Mesenchymal stem cell (in vitro differentiated cells and primary cell): ENCODE results near the gene DOCK10.
A peak's percentile ranks its signal among the peaks of the same experiment; 100 is the strongest.

Experiments
- DNase-seq: peaks from one replicate; pipeline ENCODE4 v3.0.0-alpha.2; 2013
- H2AFZ ChIP-seq: one replicate; pipeline ENCODE4 v1.6.1; 2013; ENCODE audit warnings: low read depth, mild to moderate bottlenecking, control low read depth, inconsistent platforms, low read length, moderate library complexity
- H2AK5ac ChIP-seq: 2 replicates; pipeline ENCODE4 v1.6.1; 2013; ENCODE audit warnings: low read length, moderate library complexity, mild to moderate bottlenecking, inconsistent platforms; ENCODE audit not compliant: severe bottlenecking
- H2BK120ac ChIP-seq: one replicate; pipeline ENCODE4 v1.6.1; 2013; ENCODE audit warnings: low read depth, mild to moderate bottlenecking, inconsistent platforms, low read length, moderate library complexity
- H2BK12ac ChIP-seq, 2 experiments: one replicate each; pipeline ENCODE4 v1.6.1; 2013; ENCODE audit warnings: inconsistent platforms in 2 of 2, low read length in 2 of 2, mild to moderate bottlenecking in 2 of 2, moderate library complexity in 2 of 2, control low read depth in 1 of 2
- H2BK15ac ChIP-seq: one replicate; pipeline ENCODE4 v1.6.1; 2013; ENCODE audit warnings: mild to moderate bottlenecking, low read depth, inconsistent platforms; ENCODE audit not compliant: poor library complexity, severe bottlenecking
- H2BK5ac ChIP-seq: 2 replicates; pipeline ENCODE4 v1.6.1; 2013; ENCODE audit warnings: low read depth, mild to moderate bottlenecking, low read length, control low read depth, inconsistent platforms; ENCODE audit not compliant: poor library complexity, severe bottlenecking
- H3K14ac ChIP-seq, 2 experiments: one replicate each; pipeline ENCODE4 v1.6.1; 2013; ENCODE audit warnings: inconsistent platforms in 2 of 2, low read length in 2 of 2, control low read depth in 1 of 2, mild to moderate bottlenecking in 1 of 2, moderate library complexity in 1 of 2
- H3K18ac ChIP-seq, 2 experiments: one replicate each; pipeline ENCODE4 v1.6.1; 2013; ENCODE audit warnings: inconsistent platforms in 2 of 2, low read length in 2 of 2, control low read depth in 1 of 2, low read depth in 1 of 2, mild to moderate bottlenecking in 1 of 2
- H3K23ac ChIP-seq, 2 experiments: one replicate each; pipeline ENCODE4 v1.6.1; 2013; ENCODE audit warnings: inconsistent platforms in 2 of 2, low read length in 2 of 2, mild to moderate bottlenecking in 2 of 2, moderate library complexity in 2 of 2, control low read depth in 1 of 2
- H3K27ac ChIP-seq: 2 replicates; pipeline ENCODE4 v1.5.1; 2013; ENCODE audit warnings: mild to moderate bottlenecking, moderate library complexity, low read length, control low read depth, inconsistent platforms; ENCODE audit not compliant: poor library complexity, severe bottlenecking
- H3K27me3 ChIP-seq, 2 experiments: 2 replicates each; pipeline versions ENCODE4 v1.6.1 to v1.7.0; 2013; ENCODE audit warnings: low read length in 2 of 2, mild to moderate bottlenecking in 2 of 2, moderate library complexity in 2 of 2, control low read depth in 1 of 2, inconsistent platforms in 1 of 2; ENCODE audit not compliant: control insufficient read depth in 1 of 2, insufficient read depth in 1 of 2
- H3K36me3 ChIP-seq, 2 experiments: 2 replicates each; pipeline versions ENCODE4 v1.6.1 to v1.7.0; 2013; ENCODE audit warnings: low read length in 2 of 2, control low read depth in 1 of 2, inconsistent platforms in 1 of 2, low read depth in 1 of 2, mild to moderate bottlenecking in 1 of 2; ENCODE audit not compliant: insufficient read depth in 2 of 2, control insufficient read depth in 1 of 2
- H3K4ac ChIP-seq, 2 experiments: one replicate each; pipeline ENCODE4 v1.6.1; 2013; ENCODE audit warnings: inconsistent platforms in 2 of 2, low read length in 2 of 2, mild to moderate bottlenecking in 2 of 2, moderate library complexity in 2 of 2, control low read depth in 1 of 2, low read depth in 1 of 2
- H3K4me1 ChIP-seq: 2 replicates; pipeline ENCODE4 v1.6.1; 2013; ENCODE audit warnings: low read depth, low read length, control low read depth; ENCODE audit not compliant: control insufficient read depth, insufficient read depth
- H3K4me2 ChIP-seq: 2 replicates; pipeline ENCODE4 v1.6.1; 2013; ENCODE audit warnings: low read length, mild to moderate bottlenecking, inconsistent platforms; ENCODE audit not compliant: poor library complexity, severe bottlenecking
- H3K4me3 ChIP-seq, 2 experiments: 2 replicates each; pipeline versions ENCODE4 v1.5.1 to v1.7.0; 2013; ENCODE audit warnings: low read length in 2 of 2, mild to moderate bottlenecking in 2 of 2, control low read depth in 1 of 2, low read depth in 1 of 2; ENCODE audit not compliant: insufficient read depth in 1 of 2
- H3K79me1 ChIP-seq: replicated peaks from 2 replicates; pipeline ENCODE4 v1.6.1; 2013; ENCODE audit warnings: mild to moderate bottlenecking, control low read depth, low read length, inconsistent platforms; ENCODE audit not compliant: poor library complexity, severe bottlenecking
- H3K9ac ChIP-seq: 2 replicates; pipeline ENCODE4 v1.7.0; 2013; ENCODE audit warnings: mild to moderate bottlenecking, low read length, moderate library complexity
- H3K9me3 ChIP-seq: 2 replicates; pipeline ENCODE4 v1.7.0; 2013; ENCODE audit warnings: mild to moderate bottlenecking, low read length; ENCODE audit not compliant: control insufficient read depth
- H4K8ac ChIP-seq: one replicate; pipeline ENCODE4 v1.6.1; 2013; ENCODE audit warnings: inconsistent platforms, mild to moderate bottlenecking, low read length, moderate library complexity
- H4K91ac ChIP-seq: one replicate; pipeline ENCODE4 v1.6.1; 2013; ENCODE audit warnings: mild to moderate bottlenecking, low read length, inconsistent platforms
- WGBS: methylation state at CpG from one replicate; pipeline ENCODE4 v1.1.7; 2013; ENCODE audit warnings: mixed read lengths; 5-methylcytosine and 5-hydroxymethylcytosine counted together

The DOCK10 gene

GRCh38 chr2:224831530-224831929 is 210.7 kb downstream of the DOCK10 start:
- H3K4ac ChIP-seq = no peak overlapping the region
- H3K4me1 ChIP-seq = no peaks in the 10 kb centered on the region
- DNase-seq = no peak
- H3K14ac ChIP-seq = no peak overlapping the region
- no peak overlapping the region for H3K27ac ChIP-seq
- H3K27me3 ChIP-seq = no peaks in the 10 kb centered on the region
- no peak overlapping the region for H2BK5ac ChIP-seq
- H3K9me3 ChIP-seq = no peaks in the 10 kb centered on the region
- no peak overlapping the region for H4K91ac ChIP-seq
- H3K9ac ChIP-seq = no peak overlapping the region
- H3K36me3 ChIP-seq = peaks cover 24 to 92% of the 10 kb centered on the region in 2 experiments
- H3K23ac ChIP-seq = no peak overlapping the region
- H2AFZ ChIP-seq = no peak overlapping the region
- H3K18ac ChIP-seq = no peak overlapping the region
- H2AK5ac ChIP-seq = no peak overlapping the region
- peaks cover 2% of the 10 kb centered on the region for H3K79me1 ChIP-seq
- H3K4me3 ChIP-seq = no peak overlapping the region
- H2BK120ac ChIP-seq = no peak overlapping the region
- no peak overlapping the region for H4K8ac ChIP-seq
- no peak overlapping the region for H3K4me2 ChIP-seq
- 98% methylated on average over 2 of the region's 2 CpGs for WGBS
- H2BK15ac ChIP-seq = no peak overlapping the region
- H2BK12ac ChIP-seq = no peak overlapping the region

GRCh38 chr2:224820283-224820991 is 221.8 kb downstream of the DOCK10 start:
- no peak overlapping the region for H2BK15ac ChIP-seq
- H3K4ac ChIP-seq = no peak overlapping the region
- WGBS = 84% methylated on average over 6 of the region's 7 CpGs
- H3K79me1 ChIP-seq = peaks cover 1% of the 10 kb centered on the region
- peaks cover 1% of the 10 kb centered on the region for H3K4me1 ChIP-seq
- H2AFZ ChIP-seq = no peak overlapping the region
- H3K9ac ChIP-seq = no peak overlapping the region
- no peak overlapping the region for H4K91ac ChIP-seq
- no peak overlapping the region for H3K27ac ChIP-seq
- H2BK5ac ChIP-seq = no peak overlapping the region
- no peak overlapping the region for H3K4me3 ChIP-seq
- no peak overlapping the region for H2BK12ac ChIP-seq
- no peaks in the 10 kb centered on the region for H3K9me3 ChIP-seq
- H4K8ac ChIP-seq = no peak overlapping the region
- no peak overlapping the region for H2AK5ac ChIP-seq
- H3K23ac ChIP-seq = no peak overlapping the region
- H3K36me3 ChIP-seq = peaks cover 6 to 71% of the 10 kb centered on the region in 2 experiments
- no peak overlapping the region for H3K18ac ChIP-seq
- H3K14ac ChIP-seq = no peak overlapping the region
- no peak overlapping the region for H2BK120ac ChIP-seq
- peak; percentile 15 for DNase-seq
- H3K4me2 ChIP-seq = no peak overlapping the region
- H3K27me3 ChIP-seq = no peaks in the 10 kb centered on the region

GRCh38 chr2:224819075-224819474 is 223.2 kb downstream of the DOCK10 start:
- Histone ChIP-seq H3K27ac (no peak overlapping the region), H3K4ac (no peak overlapping the region), H4K8ac (peak overlapping the region; percentile 5), H2AK5ac (no peak overlapping the region), H4K91ac (no peak overlapping the region), H3K36me3 (peaks cover 8 to 75% of the 10 kb centered on the region in 2 experiments), H2BK12ac (no peak overlapping the region), H3K4me3 (no peak overlapping the region), H3K23ac (no peak overlapping the region), H3K18ac (no peak overlapping the region), H3K9me3 (no peaks in the 10 kb centered on the region), H3K4me1 (peaks cover 1% of the 10 kb centered on the region), H2AFZ (no peak overlapping the region), H3K79me1 (peaks cover 1% of the 10 kb centered on the region), H3K14ac (no peak overlapping the region), H3K9ac (no peak overlapping the region), H2BK5ac (no peak overlapping the region), H3K27me3 (no peaks in the 10 kb centered on the region), H2BK15ac (no peak overlapping the region), H2BK120ac (no peak overlapping the region), H3K4me2 (no peak overlapping the region)
- DNase-seq = no peak
- 80% methylated on average over 2 of the region's 2 CpGs for WGBS

DNA sequence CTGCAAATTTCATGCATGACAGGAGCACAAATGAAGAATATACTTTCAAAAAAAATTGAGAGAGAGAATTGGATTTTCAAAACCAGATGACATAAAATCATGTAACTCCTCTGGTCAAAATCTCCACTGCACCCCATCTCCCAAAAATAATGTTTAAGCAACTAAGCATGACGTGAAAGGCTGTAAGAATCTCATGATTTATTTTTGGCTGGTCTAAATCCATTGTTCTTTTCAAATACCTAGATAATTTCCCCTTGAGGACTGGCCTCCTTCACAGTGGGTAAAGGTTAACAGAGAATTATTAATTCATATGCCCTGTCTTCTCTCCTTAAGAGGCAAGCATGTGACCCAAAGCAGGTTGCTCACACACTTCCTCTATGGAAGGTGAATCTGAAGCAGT is 224.6 kb downstream of the DOCK10 start:
- no peak for DNase-seq
- Histone ChIP-seq H3K4me3 (no peak overlapping the region), H3K4me2 (no peak overlapping the region), H3K4ac (peak overlapping the region in 1 of 2 experiments; percentile 1), H2BK12ac (peak overlapping the region in 1 of 2 experiments; percentile 14), H4K8ac (no peak overlapping the region), H3K9me3 (no peaks in the 10 kb centered on the region), H3K27me3 (no peaks in the 10 kb centered on the region), H2AFZ (no peak overlapping the region), H3K14ac (no peak overlapping the region), H2BK5ac (no peak overlapping the region), H2BK15ac (no peak overlapping the region), H3K36me3 (peaks cover 12 to 78% of the 10 kb centered on the region in 2 experiments), H3K79me1 (peaks cover 1% of the 10 kb centered on the region), H3K27ac (peak overlapping the region; percentile 36), H3K23ac (no peak overlapping the region), H2AK5ac (no peak overlapping the region), H2BK120ac (no peak overlapping the region), H3K9ac (no peak overlapping the region), H4K91ac (no peak overlapping the region), H3K4me1 (peaks cover 1% of the 10 kb centered on the region), H3K18ac (no peak overlapping the region)
- WGBS = 100% methylated on average over 1 of the region's 1 CpG
